ENCODE measurements around the gene CACNA1A. TPM values are rescaled to one million over a fixed set of nuclear protein-coding genes. Genes with fewer than 3 reads are reported as not detected.

The CACNA1A gene
- total and polyA plus RNA-seq, 2 experiments from 2014 or later = 2.0 TPM

GRCh38 chr19:13355356-13355755, 150.9 kb downstream of the CACNA1A start:
- Histone ChIP-seq H3K9me2 (replicated peaks; ENCODE audit: insufficient read depth) (no peaks in the 10 kb centered on the region), H4K20me1 (ENCODE audit: insufficient read depth, poor library complexity, severe bottlenecking) (no peaks in the 10 kb centered on the region), H3K4me1 (ENCODE audit: insufficient read depth) (no peaks in the 10 kb centered on the region), H3K4me3 (no peak overlapping the region), H3K9me3 (ENCODE audit: low read depth) (no peaks in the 10 kb centered on the region), H3K36me3 (replicated peaks; ENCODE audit: insufficient read depth, low read depth) (no peaks in the 10 kb centered on the region), H3K4me2 (no peak overlapping the region), H3K79me2 (no peaks in the 10 kb centered on the region), H3K27me3 (no peaks in the 10 kb centered on the region), H2AFZ (no peak overlapping the region), H3K27ac (no peak overlapping the region)
- no peak for TF ChIP-seq EZH2phosphoT487 (IDR thresholded peaks at IDR 0.05; ENCODE audit: low read depth, severe bottlenecking, unreplicated experiment)
- no peak for TF ChIP-seq EZH2 (IDR thresholded peaks at IDR 0.05; ENCODE audit: borderline replicate concordance)
- no peak for TF ChIP-seq CTCF (IDR thresholded peaks at IDR 0.05; ENCODE audit: poor library complexity)
- 67% methylated on average over 5 of the region's 5 CpGs for WGBS (ENCODE audit: low lambda C conversion rate, missing lambda C conversion rate)
- no peak for DNase-seq (ENCODE audit: low spot score)

GRCh38 chr19:13353625-13354024, 152.7 kb downstream of the CACNA1A start:
- TF ChIP-seq EZH2phosphoT487 (IDR thresholded peaks at IDR 0.05; ENCODE audit: low read depth, severe bottlenecking, unreplicated experiment) = no peak
- Histone ChIP-seq H3K27ac (no peak overlapping the region), H3K79me2 (no peaks in the 10 kb centered on the region), H3K9me3 (ENCODE audit: low read depth) (no peaks in the 10 kb centered on the region), H2AFZ (no peak overlapping the region), H3K4me3 (no peak overlapping the region), H3K9me2 (replicated peaks; ENCODE audit: insufficient read depth) (no peaks in the 10 kb centered on the region), H4K20me1 (ENCODE audit: insufficient read depth, poor library complexity, severe bottlenecking) (no peaks in the 10 kb centered on the region), H3K4me1 (ENCODE audit: insufficient read depth) (no peaks in the 10 kb centered on the region), H3K36me3 (replicated peaks; ENCODE audit: insufficient read depth, low read depth) (no peaks in the 10 kb centered on the region), H3K27me3 (no peaks in the 10 kb centered on the region), H3K4me2 (no peak overlapping the region)
- DNase-seq (ENCODE audit: low spot score) = no peak
- 78% methylated on average over 3 of the region's 3 CpGs for WGBS (ENCODE audit: low lambda C conversion rate, missing lambda C conversion rate)

- Histone ChIP-seq H3K27me3 (no peaks in the 10 kb centered on the region), H3K9me3 (ENCODE audit: low read depth) (no peaks in the 10 kb centered on the region), H3K9me2 (replicated peaks; ENCODE audit: insufficient read depth) (no peaks in the 10 kb centered on the region), H3K4me1 (ENCODE audit: insufficient read depth) (no peaks in the 10 kb centered on the region), H3K4me3 (no peak overlapping the region), H3K4me2 (no peak overlapping the region), H3K36me3 (replicated peaks; ENCODE audit: insufficient read depth, low read depth) (no peaks in the 10 kb centered on the region), H3K79me2 (no peaks in the 10 kb centered on the region), H3K27ac (no peak overlapping the region), H4K20me1 (ENCODE audit: insufficient read depth, poor library complexity, severe bottlenecking) (no peaks in the 10 kb centered on the region), H2AFZ (no peak overlapping the region)
- 85% methylated on average over 6 of the region's 6 CpGs for WGBS (ENCODE audit: low lambda C conversion rate, missing lambda C conversion rate)
- DNase-seq (ENCODE audit: low spot score) = no peak
- TF ChIP-seq EZH2 (IDR thresholded peaks at IDR 0.05; ENCODE audit: borderline replicate concordance) (no peak), EZH2phosphoT487 (IDR thresholded peaks at IDR 0.05; ENCODE audit: low read depth, severe bottlenecking, unreplicated experiment) (no peak), CTCF (IDR thresholded peaks at IDR 0.05; ENCODE audit: poor library complexity) (no peak)
Measured at GRCh38 chr19:13350759-13351158, 155.5 kb downstream of the CACNA1A start.

- Histone ChIP-seq H3K4me3 (no peak overlapping the region), H2AFZ (no peak overlapping the region), H3K79me2 (no peaks in the 10 kb centered on the region), H3K27me3 (no peaks in the 10 kb centered on the region), H3K9me2 (replicated peaks; ENCODE audit: insufficient read depth) (no peaks in the 10 kb centered on the region), H4K20me1 (ENCODE audit: insufficient read depth, poor library complexity, severe bottlenecking) (no peaks in the 10 kb centered on the region), H3K4me1 (ENCODE audit: insufficient read depth) (no peaks in the 10 kb centered on the region), H3K36me3 (replicated peaks; ENCODE audit: insufficient read depth, low read depth) (no peaks in the 10 kb centered on the region), H3K9me3 (ENCODE audit: low read depth) (no peaks in the 10 kb centered on the region), H3K27ac (no peak overlapping the region), H3K4me2 (no peak overlapping the region)
- TF ChIP-seq CTCF (IDR thresholded peaks at IDR 0.05; ENCODE audit: poor library complexity) (no peak), EZH2 (IDR thresholded peaks at IDR 0.05; ENCODE audit: borderline replicate concordance) (no peak), EZH2phosphoT487 (IDR thresholded peaks at IDR 0.05; ENCODE audit: low read depth, severe bottlenecking, unreplicated experiment) (no peak)
- 91% methylated on average over 4 of the region's 4 CpGs for WGBS (ENCODE audit: low lambda C conversion rate, missing lambda C conversion rate)
- DNase-seq (ENCODE audit: low spot score) = no peak
Measured at GRCh38 chr19:13350072-13350471, 156.2 kb downstream of the CACNA1A start.
